Measurements from ENCODE around the gene COBL. TPM values are rescaled to one million over a fixed set of nuclear protein-coding genes. Genes with fewer than 3 reads are reported as not detected.
A peak's percentile ranks its signal among the peaks of the same experiment; 100 is the strongest.

The COBL gene
- polyA plus RNA-seq, 1 donor (not counting 4 experiments of a cell fraction or from before 2014, with no cell fraction given) = 4.5 TPM

DNA sequence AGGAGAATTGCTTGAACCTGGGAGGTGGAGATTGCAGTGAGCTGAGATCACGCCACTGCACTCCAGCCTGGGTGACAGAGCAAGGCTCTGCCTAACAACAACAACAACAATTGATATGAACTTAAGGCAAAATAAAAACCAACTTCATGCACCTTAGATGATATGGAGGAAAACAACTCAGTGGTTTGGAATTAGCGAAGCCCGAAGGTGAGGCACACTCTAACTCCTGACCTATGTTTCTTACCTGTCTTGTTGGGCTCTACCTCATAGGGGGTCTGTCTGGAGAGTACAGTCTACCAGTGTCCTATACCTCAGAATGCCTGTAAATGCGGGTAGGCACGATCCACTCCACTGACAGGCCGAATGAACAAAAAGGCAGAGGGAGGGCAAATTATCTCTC is 24.3 kb upstream of the COBL start:
- Histone ChIP-seq H3K27me3 (ENCODE audit: control insufficient read depth, extremely low read depth, insufficient read depth, low read length) (no peaks in the 10 kb centered on the region), H3K36me3 (ENCODE audit: control insufficient read depth in 2 of 2, extremely low read depth in 1 of 2, insufficient read depth in 2 of 2, low read length in 2 of 2) (no peaks in the 10 kb centered on the region), H2AFZ (ENCODE audit: control insufficient read depth, low read length) (no peak overlapping the region), H3K4me2 (ENCODE audit: control insufficient read depth, extremely low read depth, insufficient read depth, low read depth, low read length) (no peak overlapping the region), H3K4me3 (ENCODE audit: control insufficient read depth in 2 of 3, extremely low read depth in 1 of 3, insufficient read depth in 2 of 3, low read depth in 1 of 3, low read length in 3 of 3) (no peak overlapping the region), H3K9me3 (ENCODE audit: control insufficient read depth, low read depth, low read length) (peaks cover 6% of the 10 kb centered on the region), H3K9me1 (ENCODE audit: control insufficient read depth, extremely low read depth, insufficient read depth, low read length) (no peaks in the 10 kb centered on the region), H3K4me1 (ENCODE audit: control insufficient read depth, extremely low read depth, insufficient read depth, low read length) (peaks cover 14% of the 10 kb centered on the region), H4K20me1 (ENCODE audit: control insufficient read depth, extremely low read depth, insufficient read depth, low read length) (no peaks in the 10 kb centered on the region), H3K79me2 (ENCODE audit: control insufficient read depth, insufficient read depth, low read length) (no peaks in the 10 kb centered on the region), H3K9ac (ENCODE audit: control insufficient read depth, extremely low read depth, insufficient read depth, low read length) (no peak overlapping the region), H3K27ac (ENCODE audit: control insufficient read depth, insufficient read depth, low read length) (no peak overlapping the region)
- DNase-seq (ENCODE audit: low read depth, low spot score) (no peak), FAIRE-seq (peak; percentile 20)
- no peak for TF ChIP-seq EZH2 (IDR thresholded peaks at IDR 0.05; ENCODE audit: low read length)
- TF ChIP-seq, protein P1, sequence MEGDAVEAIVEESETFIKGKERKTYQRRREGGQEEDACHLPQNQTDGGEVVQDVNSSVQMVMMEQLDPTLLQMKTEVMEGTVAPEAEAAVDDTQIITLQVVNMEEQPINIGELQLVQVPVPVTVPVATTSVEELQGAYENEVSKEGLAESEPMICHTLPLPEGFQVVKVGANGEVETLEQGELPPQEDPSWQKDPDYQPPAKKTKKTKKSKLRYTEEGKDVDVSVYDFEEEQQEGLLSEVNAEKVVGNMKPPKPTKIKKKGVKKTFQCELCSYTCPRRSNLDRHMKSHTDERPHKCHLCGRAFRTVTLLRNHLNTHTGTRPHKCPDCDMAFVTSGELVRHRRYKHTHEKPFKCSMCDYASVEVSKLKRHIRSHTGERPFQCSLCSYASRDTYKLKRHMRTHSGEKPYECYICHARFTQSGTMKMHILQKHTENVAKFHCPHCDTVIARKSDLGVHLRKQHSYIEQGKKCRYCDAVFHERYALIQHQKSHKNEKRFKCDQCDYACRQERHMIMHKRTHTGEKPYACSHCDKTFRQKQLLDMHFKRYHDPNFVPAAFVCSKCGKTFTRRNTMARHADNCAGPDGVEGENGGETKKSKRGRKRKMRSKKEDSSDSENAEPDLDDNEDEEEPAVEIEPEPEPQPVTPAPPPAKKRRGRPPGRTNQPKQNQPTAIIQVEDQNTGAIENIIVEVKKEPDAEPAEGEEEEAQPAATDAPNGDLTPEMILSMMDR (optimal IDR thresholded peaks at IDR 0.05 in 1 of 3, IDR thresholded peaks at IDR 0.05 in 1 of 3, conservative IDR thresholded peaks at IDR 0.05 in 1 of 3; ENCODE audit: extremely low read depth in 1 of 3, insufficient read depth in 2 of 3, low read length in 3 of 3) = no peak
- dilution Hi-C loops (cut with MboI; ENCODE audit: extremely low pct_ligation_motif_present, low sequenced_read_pairs) = no loop called here

DNA sequence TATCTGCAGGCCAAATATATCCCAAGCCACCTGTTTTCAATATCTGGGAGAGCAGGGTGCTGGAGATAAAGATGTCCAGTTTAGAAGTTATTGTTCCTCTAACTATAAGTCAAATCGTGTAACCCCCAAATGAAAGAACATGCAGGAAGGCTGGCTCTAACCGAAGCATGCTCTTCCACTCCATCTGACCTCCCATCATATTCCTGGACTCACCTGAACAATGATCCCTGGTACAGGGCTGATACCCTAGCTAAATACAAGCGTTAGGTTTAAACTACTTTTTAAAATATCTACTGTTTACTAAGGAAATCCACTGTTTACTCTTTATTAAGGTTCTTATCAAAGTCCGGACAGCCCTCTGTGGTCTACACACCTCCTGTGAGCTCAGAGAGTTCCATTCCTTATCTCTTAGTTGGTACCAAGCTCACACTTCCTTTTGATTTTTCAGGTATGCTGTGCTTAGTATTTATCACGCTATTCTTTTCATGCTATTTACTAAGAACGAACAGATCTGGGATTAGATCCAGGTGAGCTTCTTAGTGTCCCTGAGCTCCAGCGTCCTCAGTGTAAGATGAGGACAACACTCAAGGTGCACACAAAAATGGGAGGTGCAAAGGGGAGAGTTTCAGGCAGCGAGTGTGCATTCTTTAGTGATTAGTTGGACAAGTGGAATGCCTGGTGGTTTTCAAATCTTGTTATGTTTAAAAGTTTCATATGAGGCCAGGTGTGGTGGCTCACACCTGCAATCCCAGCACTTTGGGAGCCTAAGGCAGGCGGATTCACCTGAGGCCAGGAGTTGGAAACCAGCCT is 23.6 kb upstream of the COBL start:
- Histone ChIP-seq H3K4me3 (ENCODE audit: control insufficient read depth in 2 of 3, extremely low read depth in 1 of 3, insufficient read depth in 2 of 3, low read depth in 1 of 3, low read length in 3 of 3) (no peak overlapping the region), H3K27me3 (ENCODE audit: control insufficient read depth, extremely low read depth, insufficient read depth, low read length) (no peaks in the 10 kb centered on the region), H3K4me1 (ENCODE audit: control insufficient read depth, extremely low read depth, insufficient read depth, low read length) (peaks cover 14% of the 10 kb centered on the region), H3K79me2 (ENCODE audit: control insufficient read depth, insufficient read depth, low read length) (no peaks in the 10 kb centered on the region), H3K36me3 (ENCODE audit: control insufficient read depth in 2 of 2, extremely low read depth in 1 of 2, insufficient read depth in 2 of 2, low read length in 2 of 2) (no peaks in the 10 kb centered on the region), H3K9me1 (ENCODE audit: control insufficient read depth, extremely low read depth, insufficient read depth, low read length) (no peaks in the 10 kb centered on the region), H3K9ac (ENCODE audit: control insufficient read depth, extremely low read depth, insufficient read depth, low read length) (no peak overlapping the region), H3K9me3 (ENCODE audit: control insufficient read depth, low read depth, low read length) (peaks cover 6% of the 10 kb centered on the region), H4K20me1 (ENCODE audit: control insufficient read depth, extremely low read depth, insufficient read depth, low read length) (no peaks in the 10 kb centered on the region), H3K4me2 (ENCODE audit: control insufficient read depth, extremely low read depth, insufficient read depth, low read depth, low read length) (peak overlapping the region; percentile 17), H3K27ac (ENCODE audit: control insufficient read depth, insufficient read depth, low read length) (peak overlapping the region; percentile 24), H2AFZ (ENCODE audit: control insufficient read depth, low read length) (no peak overlapping the region)
- TF ChIP-seq, protein P1 (optimal IDR thresholded peaks at IDR 0.05 in 1 of 3, IDR thresholded peaks at IDR 0.05 in 1 of 3, conservative IDR thresholded peaks at IDR 0.05 in 1 of 3; ENCODE audit: extremely low read depth in 1 of 3, insufficient read depth in 2 of 3, low read length in 3 of 3) = no peak
- no peak for TF ChIP-seq EZH2 (IDR thresholded peaks at IDR 0.05; ENCODE audit: low read length)
- dilution Hi-C loops (cut with MboI; ENCODE audit: extremely low pct_ligation_motif_present, low sequenced_read_pairs) = no loop called here
- DNase-seq (ENCODE audit: low read depth, low spot score) = peak; percentile 56
- FAIRE-seq = peak; percentile 80
